GM18505 (cell line): ENCODE results near the gene BTBD9.

Experiments
- ATAC-seq: cut with Tn5 transposase; IDR thresholded peaks from one replicate; pipeline ENCODE4 v1.9.1; 2021; ENCODE audit not compliant: unreplicated experiment
- POLR2A ChIP-seq: IDR thresholded peaks from 4 replicates; pipeline ENCODE4 v1.6.1; 2011; ENCODE audit warnings: borderline replicate concordance; ENCODE audit not compliant: insufficient read depth, insufficient read length; ENCODE audit errors: extremely low read depth

The BTBD9 gene

DNA sequence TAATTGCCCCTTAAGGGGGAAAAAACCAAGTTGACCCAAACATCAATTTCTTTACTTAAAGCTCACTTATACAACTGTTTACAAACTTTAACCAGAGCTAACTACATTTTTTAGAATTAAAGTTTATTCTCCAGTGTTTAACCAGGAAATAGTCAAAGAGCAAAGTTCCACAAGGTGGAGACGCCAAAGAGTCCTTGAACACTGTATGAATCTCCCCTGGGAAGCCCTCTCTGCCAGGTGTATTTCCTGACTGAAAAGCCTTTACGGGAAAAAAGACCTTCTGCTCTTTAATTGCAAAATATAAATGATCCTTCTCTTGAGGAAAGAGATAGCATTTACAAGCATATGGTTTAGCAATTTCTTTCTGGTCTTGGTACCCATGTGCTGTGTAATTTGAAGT lies 36.2 kb downstream of the BTBD9 start:
- no peak for ATAC-seq
- no peak for TF ChIP-seq POLR2A

DNA sequence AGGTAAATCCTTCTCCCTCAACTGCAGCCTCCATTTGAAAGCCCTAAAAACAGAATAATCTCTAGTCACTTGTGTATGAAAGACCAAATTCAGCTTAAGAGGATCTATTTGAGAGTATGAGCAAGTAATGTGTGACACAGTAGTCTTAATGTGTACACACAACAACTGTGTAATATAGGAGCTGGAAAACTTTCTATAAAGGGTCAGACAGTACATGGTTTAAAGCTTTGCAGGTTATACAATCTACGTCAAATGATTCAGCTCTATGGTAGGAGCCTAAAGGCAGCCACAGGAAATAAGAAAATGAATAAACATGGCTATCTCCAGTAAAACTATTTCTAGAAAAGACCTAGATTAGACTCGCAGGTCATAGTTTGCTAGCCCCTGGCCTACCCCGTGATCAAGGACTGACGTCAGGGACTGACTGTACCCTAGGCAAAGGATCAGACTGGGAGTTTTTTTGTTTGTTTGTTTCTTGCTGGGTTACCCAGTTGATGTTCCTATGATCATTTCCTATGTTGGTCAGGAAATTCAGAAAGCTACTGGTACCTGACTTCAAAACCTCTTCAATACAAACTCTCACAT lies 39.7 kb downstream of the BTBD9 start:
- TF ChIP-seq POLR2A, result no peak
- no peak for ATAC-seq

DNA sequence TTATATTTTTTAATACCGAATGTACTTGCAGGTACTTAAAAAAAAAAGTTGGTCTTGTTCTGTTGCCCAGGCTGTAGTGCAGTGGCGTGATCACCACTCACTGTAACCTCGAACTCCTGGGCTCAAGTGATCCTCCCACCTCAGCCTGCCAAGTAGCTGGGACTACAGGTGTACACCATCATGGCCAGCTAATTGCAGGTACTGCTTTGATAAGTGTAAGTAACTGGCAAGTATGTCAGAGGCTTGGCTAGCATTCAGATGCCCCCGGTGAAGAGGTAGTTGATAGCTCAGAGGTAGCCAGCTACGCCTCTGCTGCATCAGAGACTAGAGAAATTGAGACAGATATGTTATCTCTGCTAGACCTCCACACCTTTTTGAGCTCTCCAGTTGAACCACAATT lies 40.5 kb downstream of the BTBD9 start:
- no peak for TF ChIP-seq POLR2A
- ATAC-seq, result no peak

DNA sequence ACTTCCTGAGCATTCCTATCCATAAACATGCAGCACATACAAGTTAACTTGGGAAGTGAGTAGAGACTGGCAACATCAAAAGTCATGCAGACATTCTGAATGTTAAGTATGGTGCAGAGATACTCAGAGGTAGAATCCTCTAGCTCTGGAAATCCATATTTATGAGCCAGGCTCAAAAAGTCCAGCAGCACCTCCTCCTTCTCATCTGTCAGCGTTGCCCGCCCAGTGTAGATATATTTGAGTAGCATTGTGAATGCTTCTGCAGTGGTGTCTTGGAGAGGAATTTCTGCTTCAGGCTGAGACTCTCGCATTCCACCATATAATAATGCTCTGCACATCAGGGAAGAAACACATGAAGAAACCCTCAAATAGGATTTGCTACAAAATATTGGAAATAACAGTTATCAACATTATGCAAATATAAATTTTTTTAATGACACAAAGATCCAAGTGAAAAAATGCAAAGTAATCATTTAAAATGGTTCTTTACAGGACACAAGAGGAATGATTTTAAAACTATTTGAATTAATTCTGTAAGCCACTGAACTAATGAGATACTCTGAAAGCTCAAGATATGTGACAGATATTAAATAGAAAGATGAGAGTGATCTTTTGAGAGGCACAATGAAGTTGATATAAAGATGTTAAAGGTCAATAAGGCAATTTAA lies 45.6 kb downstream of the BTBD9 start:
- ATAC-seq, result no peak
- no peak for TF ChIP-seq POLR2A

DNA sequence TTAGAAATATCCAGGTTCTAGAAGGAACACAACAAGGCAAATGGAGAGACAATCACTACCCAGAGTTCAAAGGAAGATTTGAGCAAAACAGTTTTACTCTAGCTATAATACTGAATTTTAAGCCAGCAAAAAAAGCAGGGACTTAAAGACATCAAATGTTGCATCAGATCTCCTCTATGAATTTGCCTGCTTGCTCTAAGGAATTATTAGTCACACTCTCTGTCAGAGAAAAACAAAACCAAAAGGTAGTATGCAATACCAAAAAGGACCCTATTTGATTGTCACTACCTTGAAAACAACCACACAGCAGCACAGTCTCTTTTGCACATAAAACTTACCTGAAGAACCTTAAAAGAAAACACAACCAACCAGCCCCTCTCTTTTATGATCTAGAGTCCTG lies 46.3 kb downstream of the BTBD9 start:
- TF ChIP-seq POLR2A, result no peak
- no peak for ATAC-seq

DNA sequence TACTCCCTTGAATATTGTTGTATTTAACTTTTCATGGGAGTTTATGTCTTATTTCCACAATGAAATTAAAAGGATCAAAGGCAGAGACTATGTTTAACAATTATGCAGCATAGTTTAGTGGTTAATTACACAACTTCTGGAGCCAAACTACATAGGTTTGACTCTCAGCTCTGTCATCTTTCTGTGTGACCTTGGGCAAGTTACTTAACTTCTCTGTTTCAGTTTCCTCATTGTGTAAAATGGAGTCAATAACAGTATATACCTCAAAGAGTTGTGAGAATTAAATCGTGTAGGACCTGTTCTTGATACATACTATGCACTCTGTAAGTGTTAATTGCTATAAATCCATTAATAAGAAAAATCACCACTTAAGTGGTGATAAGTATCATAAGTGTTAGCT lies 48.3 kb downstream of the BTBD9 start:
- TF ChIP-seq POLR2A, result no peak
- no peak for ATAC-seq

DNA sequence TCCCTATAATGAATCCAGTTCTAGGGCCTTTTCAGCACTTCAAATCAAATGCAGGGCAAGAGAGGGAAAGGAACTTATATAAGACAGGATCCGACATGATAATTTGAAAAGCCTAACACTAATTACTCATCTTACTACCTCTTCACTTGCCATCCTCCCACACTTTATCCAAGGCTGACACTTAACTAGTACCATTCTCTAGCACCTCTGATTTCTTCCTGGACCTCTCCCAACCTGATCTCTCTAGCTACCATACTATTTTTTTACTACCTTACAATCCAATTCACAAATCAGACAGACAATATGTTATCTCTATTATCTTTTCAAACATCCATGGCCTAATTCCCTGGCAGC lies 50.4 kb downstream of the BTBD9 start:
- no peak for TF ChIP-seq POLR2A
- no peak for ATAC-seq

DNA sequence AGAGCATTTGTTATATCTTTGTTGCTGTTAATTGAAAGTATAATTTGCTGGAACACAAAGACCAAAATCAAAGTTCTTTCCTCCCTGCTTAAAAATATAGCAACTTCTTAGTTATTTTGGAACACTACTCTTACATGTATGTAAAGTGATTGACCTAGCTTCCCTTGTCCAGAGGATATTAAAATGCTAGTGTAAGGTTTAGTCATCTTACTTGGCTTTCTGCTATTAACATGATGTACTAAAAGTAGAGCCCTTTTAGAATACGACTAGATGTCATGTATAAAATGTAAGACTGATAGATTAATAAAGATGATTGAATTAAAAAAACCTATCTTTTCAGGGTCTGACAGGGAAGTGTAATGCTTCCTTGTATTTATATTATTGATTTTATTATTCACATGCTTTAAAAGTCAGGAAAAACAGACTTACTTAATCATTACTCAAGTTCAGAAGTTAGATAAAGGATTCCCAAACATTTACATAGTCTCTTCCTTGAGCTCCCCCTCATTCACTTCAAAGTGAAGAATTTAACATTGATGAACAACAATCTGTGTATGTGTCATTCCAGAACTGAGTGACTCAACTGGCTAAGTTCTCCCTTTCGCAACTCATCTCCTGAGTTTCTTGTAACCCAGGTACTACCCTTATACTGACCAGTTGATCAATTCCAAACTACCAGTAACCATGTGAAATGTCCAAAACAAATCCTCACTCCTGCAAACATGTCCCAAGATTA lies 50.9 kb downstream of the BTBD9 start:
- no peak for TF ChIP-seq POLR2A
- ATAC-seq, result no peak

DNA sequence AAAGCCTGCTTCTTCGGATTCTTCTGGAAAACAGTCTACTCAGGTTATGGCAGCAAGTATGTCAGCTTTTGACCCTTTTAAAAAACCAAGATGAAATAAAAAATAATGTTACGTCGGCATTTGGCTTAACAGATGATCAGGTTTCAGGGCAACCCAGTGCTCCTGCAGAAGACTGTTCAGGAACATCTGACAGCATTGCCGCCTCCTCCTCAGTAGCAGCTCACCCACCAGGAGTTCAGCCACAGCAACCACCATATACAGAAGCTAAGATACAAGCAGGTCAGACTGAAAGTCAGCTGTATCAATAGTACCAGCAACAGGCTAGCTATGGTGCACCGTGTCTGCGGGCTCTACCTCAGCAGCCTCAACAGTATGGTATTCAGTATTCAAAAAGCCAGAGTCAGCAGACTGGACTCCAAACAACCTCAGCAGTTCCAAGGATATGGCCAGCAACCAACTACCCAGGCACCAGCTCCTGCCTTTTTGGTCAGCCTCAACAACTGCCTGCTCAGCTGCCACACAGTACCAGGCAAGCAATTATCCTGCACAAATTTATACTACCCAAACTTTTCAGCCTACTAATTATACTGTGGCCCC lies 51.9 kb downstream of the BTBD9 start:
- TF ChIP-seq POLR2A, result no peak
- ATAC-seq, result no peak

DNA sequence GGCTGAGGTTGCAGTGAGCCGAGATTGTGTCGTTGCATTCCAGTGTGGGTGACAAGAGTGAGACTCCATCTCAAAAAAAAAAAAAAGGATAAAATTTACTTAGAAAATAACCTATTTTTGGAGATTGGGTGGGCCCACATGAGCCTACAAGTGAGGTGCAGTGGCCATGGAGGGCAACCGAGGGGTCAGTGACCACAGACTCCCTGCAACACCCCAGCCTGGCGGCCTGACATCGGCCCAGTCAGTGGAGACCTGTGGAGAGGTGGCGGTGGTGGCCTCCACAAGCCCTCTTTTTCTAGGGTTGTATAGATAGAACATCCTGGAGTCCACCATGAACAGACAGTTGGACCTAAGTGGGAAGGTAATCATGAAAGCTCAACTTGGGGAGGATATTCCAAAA lies 52.7 kb downstream of the BTBD9 start:
- no peak for ATAC-seq
- no peak for TF ChIP-seq POLR2A

DNA sequence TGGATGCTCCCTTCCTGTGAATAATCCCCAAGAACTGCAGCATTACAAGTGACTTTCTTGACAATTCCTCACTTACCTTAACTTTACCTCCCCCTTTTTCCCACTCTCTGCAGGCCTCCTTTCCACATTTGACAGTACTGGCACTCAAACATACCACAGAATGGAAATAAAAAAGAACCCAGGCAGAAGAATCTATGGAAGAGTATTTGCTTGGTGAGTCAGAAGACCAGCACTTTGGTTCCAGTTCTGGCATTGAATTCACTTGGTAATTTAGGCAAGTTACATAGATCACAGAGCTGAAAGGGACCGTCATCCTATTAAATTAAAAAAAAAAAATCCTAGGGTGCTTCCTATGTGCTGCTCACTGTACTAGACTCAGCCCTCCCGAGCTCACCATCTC lies 55.0 kb downstream of the BTBD9 start:
- TF ChIP-seq POLR2A, result no peak
- no peak for ATAC-seq

DNA sequence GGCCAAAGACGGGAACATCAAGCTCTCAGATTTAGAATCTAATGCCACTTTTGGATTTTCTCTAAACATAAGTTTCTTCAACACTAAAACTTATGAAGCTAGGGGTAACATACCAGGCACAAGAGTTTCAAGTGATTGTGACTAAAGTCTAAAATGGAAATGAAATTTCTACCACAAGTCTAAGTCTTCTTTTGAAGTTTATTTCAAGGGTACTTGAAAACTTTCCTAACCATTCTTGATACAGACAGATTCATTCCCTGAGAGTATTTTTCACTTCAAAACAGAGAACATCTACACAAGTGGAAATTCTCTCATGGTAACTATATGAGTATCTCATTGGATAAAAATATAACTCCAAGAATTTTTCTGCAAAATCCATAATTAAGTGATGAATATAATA lies 56.2 kb downstream of the BTBD9 start:
- no peak for ATAC-seq

DNA sequence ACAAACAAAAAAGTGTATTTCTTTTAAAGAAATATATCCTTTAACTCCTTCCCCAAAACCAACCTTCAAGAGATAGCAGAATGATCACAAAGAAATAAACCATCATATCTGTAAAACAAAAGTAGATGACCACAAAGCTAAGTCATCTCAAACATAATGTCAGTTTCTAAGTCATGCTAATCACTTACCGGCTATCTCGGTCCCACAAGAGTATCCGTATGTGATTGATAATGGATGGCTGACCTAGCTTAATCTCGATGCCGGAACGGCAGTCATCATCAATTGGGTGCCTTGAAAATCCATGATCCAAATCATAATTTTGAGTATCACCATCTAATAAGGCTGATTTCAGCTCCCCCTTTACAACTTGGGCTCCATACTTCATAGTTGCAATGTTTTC lies 59.7 kb downstream of the BTBD9 start:
- ATAC-seq, result no peak

More for the DNA sequence above, 56.2 kb downstream of the BTBD9 start:
- TF ChIP-seq POLR2A, result no peak

More for the DNA sequence above, 59.7 kb downstream of the BTBD9 start:
- TF ChIP-seq POLR2A, result no peak
